ENCODE data around the gene DNM3. TPM values are rescaled to one million over a fixed set of nuclear protein-coding genes. Genes with fewer than 3 reads are reported as not detected.

Gene DNM3
- total RNA-seq, 1 donor from 2014 or later = 7.7 TPM

DNA sequence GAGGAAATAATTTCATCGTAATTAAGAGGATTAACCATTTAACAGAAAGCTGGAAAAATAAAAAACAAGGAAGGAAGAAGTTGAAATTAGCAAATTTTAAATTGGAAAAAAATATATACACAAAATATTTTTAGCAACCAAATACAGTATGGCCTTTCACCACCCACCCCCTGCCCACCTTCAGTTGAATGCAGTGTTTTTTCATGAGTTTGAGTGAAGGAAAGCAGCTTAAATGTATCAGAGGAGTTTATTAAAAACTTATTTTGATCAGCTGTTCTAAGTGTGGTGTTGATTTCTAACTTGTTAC, 249.2 kb downstream of the DNM3 start:
- no peak for DNase-seq (ENCODE audit: low spot score)
- Mint-ChIP-seq H3K9me3 (ENCODE audit: unreplicated experiment) (no peaks in the 10 kb centered on the region), H3K27me3 (ENCODE audit: unreplicated experiment) (no peaks in the 10 kb centered on the region), H3K4me3 (ENCODE audit: unreplicated experiment) (no peak overlapping the region), H3K36me3 (ENCODE audit: low read depth, unreplicated experiment) (no peaks in the 10 kb centered on the region), H3K27ac (ENCODE audit: unreplicated experiment) (no peak overlapping the region), H3K4me1 (ENCODE audit: unreplicated experiment) (no peaks in the 10 kb centered on the region)
- TF ChIP-seq, protein P1, sequence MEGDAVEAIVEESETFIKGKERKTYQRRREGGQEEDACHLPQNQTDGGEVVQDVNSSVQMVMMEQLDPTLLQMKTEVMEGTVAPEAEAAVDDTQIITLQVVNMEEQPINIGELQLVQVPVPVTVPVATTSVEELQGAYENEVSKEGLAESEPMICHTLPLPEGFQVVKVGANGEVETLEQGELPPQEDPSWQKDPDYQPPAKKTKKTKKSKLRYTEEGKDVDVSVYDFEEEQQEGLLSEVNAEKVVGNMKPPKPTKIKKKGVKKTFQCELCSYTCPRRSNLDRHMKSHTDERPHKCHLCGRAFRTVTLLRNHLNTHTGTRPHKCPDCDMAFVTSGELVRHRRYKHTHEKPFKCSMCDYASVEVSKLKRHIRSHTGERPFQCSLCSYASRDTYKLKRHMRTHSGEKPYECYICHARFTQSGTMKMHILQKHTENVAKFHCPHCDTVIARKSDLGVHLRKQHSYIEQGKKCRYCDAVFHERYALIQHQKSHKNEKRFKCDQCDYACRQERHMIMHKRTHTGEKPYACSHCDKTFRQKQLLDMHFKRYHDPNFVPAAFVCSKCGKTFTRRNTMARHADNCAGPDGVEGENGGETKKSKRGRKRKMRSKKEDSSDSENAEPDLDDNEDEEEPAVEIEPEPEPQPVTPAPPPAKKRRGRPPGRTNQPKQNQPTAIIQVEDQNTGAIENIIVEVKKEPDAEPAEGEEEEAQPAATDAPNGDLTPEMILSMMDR (IDR thresholded peaks at IDR 0.05; ENCODE audit: unreplicated experiment) = no peak

DNA sequence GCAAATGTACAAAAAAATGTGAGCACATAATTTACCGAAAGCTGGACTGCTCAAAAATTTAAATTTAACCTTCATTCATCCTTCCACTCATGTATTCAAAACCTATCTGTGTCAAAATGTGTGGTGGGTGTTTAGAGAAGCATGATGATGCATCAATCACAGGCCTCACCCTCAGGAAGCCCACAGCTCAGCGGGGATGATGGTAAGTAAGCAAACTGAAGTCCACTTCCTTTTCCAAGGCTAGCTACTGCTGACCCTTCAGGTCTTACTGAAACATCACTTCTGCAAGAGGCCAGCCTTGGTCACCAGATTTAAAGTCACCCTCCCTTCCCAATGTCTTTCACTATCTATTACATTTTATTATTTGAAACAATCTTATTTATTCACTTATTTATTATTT, 254.5 kb downstream of the DNM3 start:
- Mint-ChIP-seq H3K4me1 (ENCODE audit: unreplicated experiment) (peaks cover 13% of the 10 kb centered on the region), H3K36me3 (ENCODE audit: low read depth, unreplicated experiment) (peaks cover 14% of the 10 kb centered on the region), H3K27ac (ENCODE audit: unreplicated experiment) (no peak overlapping the region), H3K27me3 (ENCODE audit: unreplicated experiment) (peaks cover 5% of the 10 kb centered on the region), H3K9me3 (ENCODE audit: unreplicated experiment) (no peaks in the 10 kb centered on the region), H3K4me3 (ENCODE audit: unreplicated experiment) (no peak overlapping the region)
- TF ChIP-seq, protein P1 (IDR thresholded peaks at IDR 0.05; ENCODE audit: unreplicated experiment) = no peak
- no peak for DNase-seq (ENCODE audit: low spot score)

DNA sequence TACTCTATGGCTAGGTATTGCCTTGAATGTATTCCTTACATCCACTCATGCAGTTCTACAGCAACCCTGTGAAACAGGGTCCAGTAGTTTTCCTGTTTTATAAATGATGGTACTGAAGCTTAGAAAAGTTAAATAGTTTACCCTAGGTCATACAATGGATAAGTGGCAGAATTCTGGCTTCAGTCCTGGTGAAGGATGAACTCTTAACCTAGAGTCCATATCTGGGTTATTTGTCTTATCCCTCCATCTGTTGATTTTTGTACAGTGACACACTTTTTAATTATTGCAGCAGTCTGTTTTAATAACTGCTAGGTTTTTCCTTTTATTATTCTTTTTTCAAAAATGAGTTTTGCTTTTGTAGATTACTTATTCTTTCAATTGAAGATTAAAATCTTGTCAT, 263.9 kb downstream of the DNM3 start:
- no peak overlapping the region for H3K4me3 Mint-ChIP-seq (ENCODE audit: unreplicated experiment)
- H3K27ac Mint-ChIP-seq (ENCODE audit: unreplicated experiment) = no peak overlapping the region
- H3K4me1 Mint-ChIP-seq (ENCODE audit: unreplicated experiment) = peaks cover 18% of the 10 kb centered on the region
- no peaks in the 10 kb centered on the region for H3K9me3 Mint-ChIP-seq (ENCODE audit: unreplicated experiment)
- TF ChIP-seq, protein P1 (IDR thresholded peaks at IDR 0.05; ENCODE audit: unreplicated experiment) = no peak
- H3K36me3 Mint-ChIP-seq (ENCODE audit: low read depth, unreplicated experiment) = no peaks in the 10 kb centered on the region
- no peak for DNase-seq (ENCODE audit: low spot score)
- H3K27me3 Mint-ChIP-seq (ENCODE audit: unreplicated experiment) = no peaks in the 10 kb centered on the region

DNA sequence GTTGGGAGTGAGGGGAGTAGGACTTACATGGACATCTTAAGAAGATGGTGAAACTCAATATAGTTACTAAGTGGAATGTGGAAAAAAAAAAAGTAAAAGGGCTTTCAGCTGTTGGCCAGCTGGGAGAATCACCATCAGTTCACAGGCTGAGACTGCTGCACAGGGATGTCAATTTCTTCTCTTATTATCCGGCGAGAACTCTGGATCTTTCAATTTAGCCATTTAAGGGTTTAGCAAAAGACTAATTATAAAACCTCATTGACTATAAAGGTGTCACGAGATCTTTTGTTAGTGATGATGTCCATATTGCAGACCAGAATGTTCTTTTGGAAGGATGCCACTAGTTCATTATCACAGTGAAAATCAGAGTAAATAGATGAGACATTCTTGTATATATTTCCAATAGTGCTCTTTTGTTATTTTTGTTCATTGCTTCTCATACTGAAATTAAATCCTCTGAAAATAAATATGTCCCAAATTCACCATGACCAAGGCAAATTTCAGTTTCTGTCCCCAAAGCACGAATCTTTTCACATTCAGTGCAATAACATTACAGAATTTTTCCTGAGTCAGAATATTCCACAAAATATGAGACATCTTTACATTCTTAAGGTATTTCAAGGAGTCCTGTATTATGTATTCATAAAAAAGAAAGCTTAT, 266.1 kb downstream of the DNM3 start:
- TF ChIP-seq, protein P1 (IDR thresholded peaks at IDR 0.05; ENCODE audit: unreplicated experiment) = no peak
- H3K4me3 Mint-ChIP-seq (ENCODE audit: unreplicated experiment) = no peak overlapping the region
- peaks cover 16% of the 10 kb centered on the region for H3K4me1 Mint-ChIP-seq (ENCODE audit: unreplicated experiment)
- H3K36me3 Mint-ChIP-seq (ENCODE audit: low read depth, unreplicated experiment) = no peaks in the 10 kb centered on the region
- no peaks in the 10 kb centered on the region for H3K9me3 Mint-ChIP-seq (ENCODE audit: unreplicated experiment)
- DNase-seq (ENCODE audit: low spot score) = no peak
- H3K27ac Mint-ChIP-seq (ENCODE audit: unreplicated experiment) = no peak overlapping the region
- no peaks in the 10 kb centered on the region for H3K27me3 Mint-ChIP-seq (ENCODE audit: unreplicated experiment)

DNA sequence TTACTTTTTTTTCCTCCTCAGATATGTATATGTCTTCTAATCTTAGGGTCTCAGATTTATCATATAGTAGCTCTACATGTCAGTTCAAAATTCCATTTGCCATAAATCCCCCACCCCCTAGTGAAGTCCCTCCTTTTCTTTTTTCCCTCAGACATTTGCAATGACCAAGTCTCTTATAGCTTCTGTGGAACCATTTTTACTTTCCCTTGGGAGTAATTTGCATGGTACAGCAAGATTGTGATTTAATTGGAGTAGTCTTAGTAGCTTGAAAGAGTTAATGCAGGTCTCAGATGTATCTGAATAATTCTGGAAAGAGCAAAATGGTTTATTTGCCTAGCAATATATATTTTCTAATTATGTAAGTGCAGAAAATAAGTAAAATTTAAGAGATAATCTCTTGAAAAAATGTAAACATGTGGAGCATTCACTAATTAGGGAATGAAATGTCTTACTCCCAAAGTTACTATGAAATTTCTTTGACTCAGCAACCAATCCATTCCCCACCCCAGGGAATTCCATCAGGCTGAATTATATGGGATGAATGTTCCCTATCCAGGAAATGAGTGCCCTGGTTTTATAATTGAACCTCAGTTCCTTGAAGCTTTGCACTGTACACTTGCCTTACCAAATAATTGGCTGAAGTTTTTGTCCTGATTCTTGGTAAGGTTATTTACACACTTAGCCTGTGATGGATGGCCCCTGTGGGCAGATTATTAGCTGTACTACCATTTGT, 267.0 kb downstream of the DNM3 start:
- H3K27ac Mint-ChIP-seq (ENCODE audit: unreplicated experiment) = no peak overlapping the region
- DNase-seq (ENCODE audit: low spot score) = no peak
- peaks cover 16% of the 10 kb centered on the region for H3K4me1 Mint-ChIP-seq (ENCODE audit: unreplicated experiment)
- H3K9me3 Mint-ChIP-seq (ENCODE audit: unreplicated experiment) = no peaks in the 10 kb centered on the region
- H3K36me3 Mint-ChIP-seq (ENCODE audit: low read depth, unreplicated experiment) = no peaks in the 10 kb centered on the region
- H3K27me3 Mint-ChIP-seq (ENCODE audit: unreplicated experiment) = no peaks in the 10 kb centered on the region
- no peak overlapping the region for H3K4me3 Mint-ChIP-seq (ENCODE audit: unreplicated experiment)
- TF ChIP-seq, protein P1 (IDR thresholded peaks at IDR 0.05; ENCODE audit: unreplicated experiment) = no peak

Measured in endothelial cell (in vitro differentiated cells).